ENCODE data around the gene FAM83C. TPM values are rescaled to one million over a fixed set of nuclear protein-coding genes. Genes with fewer than 3 reads are reported as not detected.

Gene FAM83C
- polyA plus RNA-seq, 1 of the 3 experiments (the other 2 are of a cell fraction): not detected

- CTCF ChIA-PET: interaction anchor here (1.2 to 2.7 kb wide), 2 partner anchors 9 to 14 kb away, joined by 3 to 15 read pairs; no protein-coding TSS in a partner anchor
- peaks cover 15 to 22% of the 10 kb centered on the region in 2 experiments; a peak in 2 of 4 replicates for H3K4me1 ChIP-seq (ENCODE audit: control insufficient read depth in 1 of 2, insufficient read depth in 2 of 2, low read depth in 1 of 2, low read length in 1 of 2)
Observed at GRCh38 chr20:35260426-35260825, 31.8 kb downstream of the FAM83C start.

More at GRCh38 chr20:35260426-35260825, 31.8 kb downstream of the FAM83C start:
- Histone ChIP-seq H3K4me2 (no peak overlapping the region), H3K27ac (ENCODE audit: low read depth in 2 of 2, low read length in 1 of 2) (no peak overlapping the region), H3K79me2 (ENCODE audit: insufficient read depth) (no peaks in the 10 kb centered on the region), H3K27me3 (ENCODE audit: insufficient read depth) (no peaks in the 10 kb centered on the region), H3K36me3 (replicated peaks in 1 of 2; ENCODE audit: control insufficient read depth in 1 of 2, insufficient read depth in 2 of 2, low read length in 1 of 2) (no peaks in the 10 kb centered on the region), H3K9me3 (no peaks in the 10 kb centered on the region), H4K20me1 (ENCODE audit: insufficient read depth) (no peaks in the 10 kb centered on the region), H3K9ac (no peak overlapping the region), H3K4me3 (ENCODE audit: low read depth in 2 of 2, low read length in 1 of 2) (no peak overlapping the region), H3F3A (replicated peaks; ENCODE audit: insufficient read depth) (peaks cover 19% of the 10 kb centered on the region), H2AFZ (ENCODE audit: low read depth) (no peak overlapping the region), H3K9me2 (no peaks in the 10 kb centered on the region)
- no peak for TF ChIP-seq JUND (IDR thresholded peaks at IDR 0.05)
- TF ChIP-seq MAX (IDR thresholded peaks at IDR 0.05; ENCODE audit: low read depth): no peak
- no peak for TF ChIP-seq PBX3 (IDR thresholded peaks at IDR 0.05)
- TF ChIP-seq RAD21 (IDR thresholded peaks at IDR 0.05; ENCODE audit: low read length): no peak
- TF ChIP-seq IRF3 (IDR thresholded peaks at IDR 0.05; ENCODE audit: low read depth, low read length): no peak
- no peak for TF ChIP-seq ZBTB33 (IDR thresholded peaks at IDR 0.05; ENCODE audit: borderline replicate concordance, low read depth)
- no peak for TF ChIP-seq ELF1 (IDR thresholded peaks at IDR 0.05)
- no peak for TF ChIP-seq RCOR1 (IDR thresholded peaks at IDR 0.05; ENCODE audit: low read length)
- TF ChIP-seq USF1 (IDR thresholded peaks at IDR 0.05; ENCODE audit: borderline replicate concordance, low read depth): no peak
- TF ChIP-seq CTCF (IDR thresholded peaks at IDR 0.05): no peak
- no CpG with 5 or more reads among the region's 6 CpGs for WGBS (ENCODE audit: low lambda C conversion rate)
- POLR2A ChIA-PET: no interaction called here
- no peak for DNase-seq

Data from SK-N-SH (cell line).